ENCODE measurements around the gene ALDH5A1.

- TF ChIP-seq LEF1 (IDR thresholded peaks at IDR 0.05; ENCODE audit: borderline replicate concordance) (no peak), NFRKB (IDR thresholded peaks at IDR 0.05) (no peak), HDGF (IDR thresholded peaks at IDR 0.05; ENCODE audit: borderline replicate concordance) (no peak), ZNF384 (IDR thresholded peaks at IDR 0.05) (no peak), L3MBTL2 (conservative IDR thresholded peaks at IDR 0.05) (no peak), TARDBP (IDR thresholded peaks at IDR 0.05) (no peak), FOXA1 (IDR thresholded peaks at IDR 0.05) (no peak), ELF4 (IDR thresholded peaks at IDR 0.05) (no peak), BHLHE40 (IDR thresholded peaks at IDR 0.05; ENCODE audit: borderline replicate concordance) (no peak), SP1 (IDR thresholded peaks at IDR 0.05) (no peak)
Measured at GRCh38 chr6:24540197-24540596, 45.4 kb downstream of the ALDH5A1 start.
